ENCODE measurements around the gene MALRD1.

Gene MALRD1

DNA sequence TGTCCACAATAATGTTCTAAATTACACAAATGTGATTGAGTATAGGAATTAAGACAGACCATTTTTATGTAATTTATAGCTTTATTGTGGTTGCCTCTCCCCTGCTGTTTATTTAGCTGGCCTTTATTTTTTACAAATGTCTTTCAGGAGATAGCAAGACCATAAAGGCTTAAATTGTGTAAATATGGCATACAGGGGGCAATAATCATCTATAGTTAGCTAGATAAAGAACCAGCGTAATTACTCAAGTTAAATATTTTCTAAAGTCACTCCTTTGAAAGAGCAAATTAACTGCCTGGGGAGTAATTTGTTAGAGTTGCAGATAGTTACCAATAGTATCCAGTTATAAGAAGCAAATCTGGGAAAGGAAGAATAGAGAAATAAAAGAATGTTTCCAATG is at the start of gene MALRD1:
Gene MALRD1 (plus strand): TSS at position 313 of the 400 bp plus-strand sequence. CDS start 138 bp downstream, outside the sequence.
- DNase-seq, result no peak

DNA sequence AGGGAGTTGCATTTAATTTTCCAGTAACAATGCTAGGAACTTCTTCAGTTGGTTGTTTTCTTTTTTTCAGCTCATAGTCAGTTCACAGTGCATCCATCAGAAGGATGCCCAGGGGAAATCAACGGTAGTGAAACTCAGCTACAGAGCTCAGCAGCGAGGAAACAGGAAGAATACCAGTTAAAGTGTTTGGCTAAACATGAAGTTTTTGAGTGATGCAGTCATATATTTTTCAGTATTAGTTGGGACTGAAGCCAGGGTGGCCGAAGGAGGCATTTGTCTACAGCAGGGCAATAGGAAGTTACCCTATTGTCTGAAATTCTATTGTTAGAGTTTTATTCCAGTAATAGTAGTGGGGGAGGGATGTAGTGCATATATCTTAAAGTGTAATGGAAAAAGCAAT is 45.3 kb upstream of the MALRD1 start:
- no peak for DNase-seq

DNA sequence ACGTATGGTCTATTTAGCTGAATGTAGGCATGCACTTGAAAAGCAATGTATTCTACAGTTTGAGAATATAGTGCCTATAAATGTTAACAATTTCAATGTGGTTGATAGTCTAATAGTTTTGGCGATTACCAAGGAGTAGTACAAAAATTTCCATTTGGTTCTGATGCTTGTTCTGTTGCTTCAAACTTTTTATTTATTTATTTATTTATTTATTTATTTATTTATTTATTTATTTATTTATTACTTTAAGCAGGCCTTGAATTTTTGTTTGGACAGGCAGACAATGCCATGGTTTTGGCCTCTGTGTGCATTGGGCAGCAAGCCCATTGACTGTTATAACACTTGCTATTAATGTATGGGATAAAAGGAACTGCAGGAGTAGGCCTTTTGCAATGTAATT is 36.5 kb upstream of the MALRD1 start:
- no peak for DNase-seq

DNA sequence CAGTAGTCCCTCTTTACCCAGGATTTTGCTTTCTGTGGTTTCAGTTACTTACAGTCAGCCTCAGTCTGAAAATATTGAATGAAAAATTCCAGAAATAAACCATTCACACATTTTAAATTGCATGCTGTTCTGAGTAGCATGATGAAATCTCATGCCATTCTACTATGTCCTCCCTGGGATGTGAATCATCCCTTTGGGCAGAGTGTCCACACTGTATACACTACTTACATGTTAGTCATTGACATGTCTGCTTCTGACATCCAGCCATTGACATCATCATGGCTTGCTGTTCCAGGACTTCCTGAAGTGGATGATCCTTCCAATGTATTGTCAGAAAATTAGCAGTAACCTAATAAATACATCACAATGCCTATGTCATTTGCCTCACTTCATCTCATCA is 34.6 kb upstream of the MALRD1 start:
- no peak for DNase-seq

DNA sequence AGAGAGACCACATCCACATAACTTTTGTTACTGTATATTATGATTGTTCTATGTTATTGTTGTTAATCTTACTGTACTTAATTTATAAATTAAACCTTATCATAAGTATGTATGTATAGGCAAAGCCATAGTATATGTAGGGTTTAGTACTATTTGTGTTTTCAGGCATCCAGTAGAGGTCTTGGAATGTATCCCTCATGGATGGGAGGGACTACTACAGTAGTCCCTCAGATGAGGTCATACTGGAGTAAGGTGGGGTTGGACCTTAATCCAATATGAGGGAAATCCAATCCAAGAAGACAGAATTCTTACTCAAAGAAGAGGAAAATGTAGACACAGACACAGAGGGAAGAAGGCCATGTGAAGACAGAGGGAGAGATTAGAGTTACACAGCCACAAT is 34.1 kb upstream of the MALRD1 start:
- no peak for DNase-seq

DNA sequence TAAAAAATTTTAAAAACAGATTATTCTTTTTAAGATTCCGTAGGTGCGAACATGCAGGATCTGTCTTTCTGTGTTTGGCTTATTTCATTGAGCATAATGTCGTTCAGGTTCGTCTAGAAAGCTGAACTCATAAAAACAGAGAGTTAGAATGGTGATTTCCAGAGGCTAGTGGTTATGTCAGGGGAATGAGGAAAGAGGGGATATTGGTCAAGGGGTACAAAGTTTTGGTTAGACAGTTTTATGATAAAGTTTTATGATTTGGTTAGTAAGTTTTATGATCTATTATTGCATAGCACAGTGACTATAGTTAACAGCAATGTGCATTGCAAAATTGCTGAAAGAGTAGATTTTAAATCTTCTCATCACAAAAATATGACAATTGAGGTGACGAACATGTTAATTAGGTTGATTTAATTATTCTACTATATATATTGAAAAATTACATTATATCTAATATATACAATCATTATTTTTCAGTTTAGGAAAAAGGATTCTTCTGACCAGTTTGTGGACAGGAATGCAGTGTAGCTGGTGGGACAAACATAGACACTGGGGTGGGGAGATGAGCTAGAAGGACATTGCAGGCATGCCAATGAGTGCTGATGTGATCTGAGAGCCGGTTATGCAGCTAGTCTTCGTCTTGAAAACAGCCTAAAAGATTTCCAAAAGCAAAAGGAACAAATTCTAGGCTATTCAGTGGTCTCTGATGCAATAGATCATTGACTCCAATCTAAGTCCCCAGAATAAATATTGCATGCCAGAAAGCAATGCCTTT is 31.3 kb upstream of the MALRD1 start:
- no peak for DNase-seq

DNA sequence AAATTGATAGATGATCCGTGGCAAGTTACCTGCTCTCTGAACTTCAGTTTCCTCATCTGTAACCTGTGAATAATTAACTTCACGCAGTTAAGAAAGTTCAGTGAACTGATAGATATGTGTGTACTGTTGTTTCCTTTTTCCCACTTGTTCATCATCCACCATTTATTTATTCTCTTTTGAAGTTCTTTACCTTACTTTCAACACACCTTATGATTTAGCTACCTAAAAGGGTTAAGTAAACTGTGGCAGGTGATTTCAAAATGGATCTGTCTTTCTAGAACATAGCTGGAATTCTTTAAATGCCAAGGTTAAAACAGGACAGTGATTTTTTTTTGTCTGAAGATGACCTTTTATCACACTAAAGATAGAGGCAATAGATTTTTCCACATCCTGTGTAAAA is 27.4 kb upstream of the MALRD1 start:
- no peak for DNase-seq

DNA sequence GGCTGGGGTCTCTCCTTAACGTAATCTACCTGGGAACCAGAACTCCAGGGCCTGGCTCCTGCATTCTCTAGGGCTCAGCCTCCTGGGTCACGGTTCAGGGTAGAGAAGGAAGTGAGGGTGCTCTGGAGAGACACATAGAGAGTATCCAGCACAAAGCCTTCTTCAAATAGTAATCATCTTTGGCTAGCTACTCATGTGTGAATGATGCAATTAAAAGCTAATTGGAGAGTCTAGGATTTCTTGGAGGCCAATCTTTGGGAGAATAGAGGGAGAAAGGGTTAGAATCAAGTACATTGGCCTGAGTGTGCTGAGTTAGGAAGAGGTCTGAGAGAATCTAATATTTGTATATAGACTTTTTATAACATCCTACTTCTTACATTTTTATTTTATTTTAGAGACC is 24.0 kb upstream of the MALRD1 start:
- no peak for DNase-seq

DNA sequence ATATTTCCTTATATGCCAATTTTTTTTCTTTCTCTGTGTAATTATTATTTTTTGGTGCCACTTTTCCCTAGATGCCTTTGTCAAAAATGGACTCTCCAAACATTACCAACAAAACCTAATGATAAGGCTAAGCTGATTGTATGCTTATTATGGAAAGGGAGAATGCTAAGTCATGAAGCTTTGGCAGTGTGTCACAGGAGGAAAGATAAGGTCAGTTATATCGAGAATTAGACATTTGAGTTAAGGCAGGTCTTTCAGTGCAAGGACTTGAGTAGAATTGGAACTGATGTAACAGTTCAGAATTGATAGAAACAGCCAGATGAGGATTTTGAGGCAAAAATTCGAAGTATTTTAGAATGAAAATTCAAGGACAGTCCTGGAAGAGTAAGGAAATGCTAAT is 16.8 kb upstream of the MALRD1 start:
- no peak for DNase-seq

DNA sequence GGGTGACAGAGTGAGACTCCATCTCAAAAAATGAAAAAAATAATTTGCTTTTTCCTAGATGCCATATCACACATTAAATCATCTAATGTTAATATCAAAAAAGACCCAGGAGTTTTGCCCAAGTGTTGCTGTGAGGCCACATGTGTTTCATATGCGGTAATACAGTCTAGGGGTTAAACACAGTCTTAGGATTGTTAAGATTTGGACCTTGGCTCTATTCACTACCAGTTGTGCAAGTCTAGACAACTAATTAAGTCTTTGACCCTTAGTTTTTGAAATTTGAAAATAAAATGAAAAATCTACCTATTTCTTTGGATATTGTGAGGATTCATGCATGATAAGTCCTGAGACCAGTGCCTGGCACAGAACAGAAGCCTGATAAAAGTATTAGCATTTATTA is 14.9 kb upstream of the MALRD1 start:
- DNase-seq, result no peak

DNA sequence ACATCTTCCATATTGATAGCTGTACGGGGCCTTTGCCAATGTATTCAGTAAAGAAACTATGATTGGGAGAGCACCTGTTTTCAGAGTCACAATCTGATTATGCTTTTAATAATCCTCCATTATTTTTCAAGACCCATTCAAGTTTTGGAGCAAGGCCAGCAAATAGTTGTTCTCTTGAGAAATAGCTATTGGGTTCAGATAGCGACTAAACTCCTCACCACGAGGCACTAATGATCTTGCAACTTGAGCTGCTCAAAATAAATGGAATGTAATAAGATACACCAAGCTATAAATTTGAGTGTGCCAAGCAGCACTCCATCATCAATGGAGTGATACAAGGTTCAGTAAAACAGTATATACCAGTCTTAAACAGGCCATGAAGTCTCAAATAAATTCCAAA is 7.4 kb upstream of the MALRD1 start:
- no peak for DNase-seq

DNA sequence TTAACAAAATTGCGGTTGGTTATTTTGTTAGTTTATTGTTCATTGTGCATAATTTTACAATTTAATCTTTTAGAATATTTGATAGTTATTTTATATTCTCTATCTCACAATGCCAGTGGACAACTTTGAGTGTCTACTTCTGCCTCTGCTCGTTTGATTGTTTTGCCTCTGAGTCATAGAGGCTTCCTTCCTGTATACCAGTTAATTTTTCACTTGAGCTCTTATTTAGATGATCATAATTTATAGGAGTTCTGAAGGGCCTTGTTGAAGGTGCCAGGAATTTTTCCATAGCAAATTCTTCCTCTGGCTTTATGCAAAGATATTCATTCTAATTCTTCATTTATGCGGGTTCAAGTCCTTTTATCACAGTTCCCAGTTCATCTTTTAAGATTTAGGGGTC is 5.2 kb upstream of the MALRD1 start:
- no peak for DNase-seq

DNA sequence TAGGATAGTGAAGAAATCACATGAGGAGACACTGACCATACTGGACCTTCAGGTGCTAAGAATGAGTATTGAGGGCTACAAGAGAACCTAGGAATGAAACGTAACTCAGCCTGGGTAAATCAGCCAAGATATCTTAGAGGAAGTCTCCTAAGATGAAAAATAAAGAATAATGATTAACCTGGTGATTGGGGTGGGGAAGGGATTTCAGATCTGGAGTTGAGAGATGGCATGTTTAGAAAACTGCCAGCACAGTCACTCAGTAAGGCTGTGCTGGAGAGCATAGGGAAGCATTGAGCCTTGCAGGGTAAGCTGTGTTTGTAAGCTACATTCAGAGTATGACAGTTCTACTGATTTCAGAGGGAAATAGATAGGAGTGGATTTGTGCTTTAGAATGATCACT is 1.9 kb upstream of the MALRD1 start:
- DNase-seq, result no peak

DNA sequence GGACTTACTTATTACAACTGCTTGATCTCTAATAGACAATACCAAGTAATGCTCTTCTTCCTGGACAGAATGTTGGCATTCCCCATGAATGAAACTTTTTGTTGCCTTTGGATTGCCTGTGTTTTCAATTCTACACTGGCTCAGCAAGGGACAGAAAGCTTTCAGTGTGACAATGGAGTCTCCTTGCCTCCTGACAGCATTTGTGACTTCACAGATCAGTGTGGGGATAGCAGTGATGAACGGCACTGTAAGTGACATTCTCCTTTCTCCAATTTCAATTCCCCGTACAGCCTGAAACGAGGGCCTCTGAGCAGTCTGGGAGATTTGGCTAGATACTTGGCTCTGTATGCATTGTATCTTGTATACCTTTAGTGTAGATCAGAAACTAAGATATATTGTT is 290 bp downstream of the MALRD1 start:
- DNase-seq, result no peak

DNA sequence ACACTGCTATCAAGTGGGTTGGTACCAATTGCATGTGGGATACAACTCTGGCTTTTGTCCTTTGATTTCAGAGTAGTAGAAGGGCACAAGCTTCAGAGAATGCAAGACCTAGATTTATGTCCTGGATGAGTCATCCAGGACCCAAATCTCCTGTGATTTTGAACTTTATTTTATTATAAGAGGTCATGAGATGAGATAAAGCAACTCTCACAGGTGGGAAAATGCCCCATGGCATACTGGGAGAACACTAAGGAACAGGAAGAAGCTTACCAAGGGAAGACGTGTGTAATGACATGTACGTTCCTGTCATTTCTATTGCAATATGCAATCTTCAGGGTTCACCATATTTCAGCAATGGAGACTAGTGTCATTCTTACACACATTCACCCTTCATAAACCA is 966 bp downstream of the MALRD1 start:
- DNase-seq, result no peak

DNA sequence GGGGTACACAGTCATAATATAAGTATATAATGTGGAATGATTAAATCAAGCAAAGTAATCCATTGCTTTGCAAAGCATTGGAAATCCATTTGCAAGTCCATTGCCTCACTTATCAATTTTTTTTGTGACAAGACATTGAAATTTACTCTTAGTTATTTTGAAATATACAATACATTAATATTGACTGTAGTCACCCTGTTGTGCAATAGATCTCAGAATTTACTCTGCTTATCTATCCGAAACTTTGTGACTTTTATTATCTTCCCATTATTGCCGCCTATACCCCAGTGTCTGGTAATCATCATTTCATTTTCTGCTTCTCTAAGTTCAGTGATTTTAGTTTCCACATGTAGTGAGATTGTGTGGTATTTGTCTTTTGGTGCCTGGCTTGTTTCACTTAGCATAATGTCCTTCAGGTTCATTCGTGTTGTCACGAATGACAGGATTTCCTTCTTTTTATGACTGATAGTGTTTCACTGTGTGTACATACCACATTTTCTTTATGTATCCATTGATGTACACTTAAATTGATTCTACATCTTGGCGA is 5.8 kb downstream of the MALRD1 start:
- DNase-seq, result no peak

DNA sequence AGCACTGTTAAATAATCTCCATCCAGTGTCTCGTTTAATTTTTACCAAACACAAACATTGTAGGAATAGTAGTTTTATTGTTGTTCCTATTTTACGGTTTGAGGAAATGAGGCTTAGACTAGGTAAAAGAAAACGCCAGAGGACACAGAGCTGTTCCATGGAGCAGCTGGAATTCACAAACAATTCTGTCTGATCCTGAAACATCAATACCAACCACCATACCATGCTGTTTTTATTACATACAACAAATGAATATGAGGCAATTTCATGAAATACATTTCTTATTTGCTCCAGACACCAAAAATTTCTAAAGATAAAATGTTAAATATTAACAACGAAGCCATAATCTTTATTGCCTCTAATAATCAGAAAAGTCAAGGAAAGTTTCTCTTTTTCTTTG is 9.4 kb downstream of the MALRD1 start:
- no peak for DNase-seq

DNA sequence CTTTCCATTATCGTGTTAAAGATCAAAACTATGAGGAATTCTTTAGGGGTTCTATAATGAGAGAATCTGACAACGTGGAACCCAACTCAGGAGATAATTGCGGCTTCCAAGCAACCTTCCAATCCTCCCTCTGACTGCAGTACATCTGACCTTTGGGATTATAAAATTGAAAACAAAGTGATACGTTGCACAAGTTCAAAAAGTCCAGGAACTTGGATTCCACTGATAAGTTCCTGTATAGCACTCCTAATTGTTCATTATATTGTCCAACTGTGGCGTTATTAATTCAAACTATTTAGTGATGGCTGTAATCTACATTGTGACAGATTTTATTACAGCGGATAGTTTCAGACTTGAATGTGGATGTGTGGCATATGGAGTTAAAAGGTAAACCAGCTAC is 15.4 kb downstream of the MALRD1 start:
- no peak for DNase-seq

DNA sequence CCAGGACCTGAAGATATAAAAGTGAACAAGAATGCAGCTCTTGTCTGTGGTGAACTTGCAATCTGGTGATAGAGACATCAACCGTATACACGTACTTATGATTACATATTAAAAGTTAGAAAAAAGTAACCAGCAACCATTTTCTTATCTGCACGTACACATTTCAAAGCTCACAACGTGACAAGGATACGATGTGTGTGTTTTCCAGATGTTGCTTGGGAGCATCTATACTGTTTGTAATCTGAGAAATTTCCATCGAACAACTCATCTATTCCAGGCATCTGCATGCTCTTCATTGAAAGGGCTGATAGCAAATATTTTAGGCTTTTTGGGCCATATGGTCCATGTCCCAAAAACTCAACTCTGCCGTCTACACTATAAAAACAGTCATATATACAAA is 23.3 kb downstream of the MALRD1 start:
- no peak for DNase-seq

DNA sequence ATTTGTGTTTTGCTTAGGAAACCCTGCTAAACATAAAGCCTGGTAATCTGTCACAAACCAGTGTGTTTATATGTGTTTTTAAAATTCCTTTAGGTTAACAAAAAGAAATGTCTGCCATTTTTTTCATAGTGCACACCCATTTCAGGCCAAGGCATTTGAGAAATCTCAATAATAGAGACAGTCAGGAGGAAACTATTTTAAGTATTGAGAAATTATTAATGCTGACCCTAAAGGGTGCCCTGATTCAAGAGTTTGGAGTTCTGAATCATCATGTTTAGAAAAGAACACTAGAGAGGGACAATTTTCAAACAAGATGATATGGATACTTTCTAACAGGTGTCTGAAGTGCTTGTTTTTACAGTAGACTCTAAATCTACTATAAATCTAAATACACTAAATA is 28.7 kb downstream of the MALRD1 start:
- DNase-seq, result no peak

DNA sequence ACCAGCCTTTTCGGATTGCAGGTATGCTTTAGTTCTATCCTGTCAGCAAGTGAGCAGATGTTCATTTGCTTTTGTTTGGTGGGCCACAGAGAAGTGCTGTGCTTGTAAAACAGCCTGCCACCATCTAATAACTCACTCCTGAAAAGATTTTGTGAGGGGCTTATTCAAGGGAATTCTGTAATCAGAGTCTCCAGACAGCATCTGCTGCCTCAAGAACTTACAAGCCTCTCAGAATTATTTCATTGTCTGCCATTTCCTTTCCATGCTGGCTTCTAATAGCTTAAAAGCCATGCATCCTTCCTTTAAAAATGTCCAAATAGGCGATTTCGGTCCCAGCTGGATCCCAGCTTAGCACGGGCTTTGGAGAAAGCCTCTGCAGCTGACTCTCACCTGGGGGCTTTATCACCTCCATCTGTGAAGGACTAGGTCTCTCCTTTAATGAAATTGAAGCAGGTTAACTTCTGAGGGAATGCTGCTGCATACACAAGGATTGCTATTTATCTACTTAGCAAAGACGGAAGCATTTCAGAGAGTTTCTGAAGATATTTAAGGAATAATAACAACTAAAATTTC is 48.0 kb downstream of the MALRD1 start:
- DNase-seq, result no peak

DNA sequence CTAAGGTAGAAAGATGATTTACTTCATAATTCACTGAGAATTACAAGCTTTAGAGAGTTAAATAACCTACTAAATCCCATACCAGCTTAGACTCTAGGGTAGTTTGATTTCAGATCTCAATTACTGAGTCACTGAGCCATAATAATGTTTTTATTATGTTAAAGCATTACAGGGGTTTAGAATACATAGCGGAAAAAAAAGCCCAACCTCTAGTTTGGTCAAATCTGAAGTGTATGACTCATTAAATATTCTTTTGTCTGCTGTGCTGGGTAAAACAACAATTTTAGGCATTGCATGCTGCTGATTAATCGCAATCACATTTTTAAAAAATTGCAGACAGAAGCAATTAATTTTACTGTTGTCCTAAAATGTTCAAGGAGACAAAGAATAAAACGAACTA is 48.5 kb downstream of the MALRD1 start:
- no peak for DNase-seq

DNA sequence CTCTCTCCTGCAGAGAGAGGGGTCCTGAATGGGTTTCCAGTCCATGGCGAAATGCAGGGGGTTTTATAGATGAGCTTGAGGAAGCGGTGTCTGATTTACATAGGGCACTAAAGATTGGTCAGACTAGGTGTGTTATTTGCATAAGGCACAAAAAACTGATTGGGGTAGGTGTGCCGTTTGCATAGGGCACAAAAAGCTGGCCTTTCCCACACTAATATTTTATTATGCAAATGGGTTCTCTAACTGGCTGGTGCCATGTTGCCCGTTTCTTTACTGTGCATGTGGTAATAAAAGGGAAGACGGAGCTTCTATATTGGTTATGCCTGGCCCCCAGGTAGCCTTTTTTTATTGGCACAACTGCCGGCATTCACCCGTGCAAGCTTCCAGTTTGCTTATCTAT is 50.2 kb downstream of the MALRD1 start:
- DNase-seq, result no peak

DNA sequence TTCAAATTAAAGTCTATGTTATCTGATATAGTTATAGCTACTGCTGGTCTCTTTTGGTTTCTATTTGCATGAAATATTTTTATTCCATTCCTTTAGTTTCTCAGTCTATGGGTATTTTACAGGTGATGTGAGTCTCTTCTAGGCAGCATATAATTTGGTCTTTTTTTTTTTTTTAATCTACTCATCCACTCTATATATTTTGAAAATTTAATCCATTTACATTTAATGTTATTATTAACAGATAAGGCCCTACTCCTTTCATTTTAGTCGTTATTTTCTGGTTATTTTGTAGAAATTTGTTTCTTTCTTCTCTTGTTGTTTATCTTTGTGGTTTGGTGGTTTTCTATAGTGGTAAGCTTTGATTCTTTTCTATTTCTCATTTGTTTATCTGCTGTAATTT is 58.8 kb downstream of the MALRD1 start:
- no peak for DNase-seq
